ENCODE results near the gene BYSL.

BYSL gene

DNA sequence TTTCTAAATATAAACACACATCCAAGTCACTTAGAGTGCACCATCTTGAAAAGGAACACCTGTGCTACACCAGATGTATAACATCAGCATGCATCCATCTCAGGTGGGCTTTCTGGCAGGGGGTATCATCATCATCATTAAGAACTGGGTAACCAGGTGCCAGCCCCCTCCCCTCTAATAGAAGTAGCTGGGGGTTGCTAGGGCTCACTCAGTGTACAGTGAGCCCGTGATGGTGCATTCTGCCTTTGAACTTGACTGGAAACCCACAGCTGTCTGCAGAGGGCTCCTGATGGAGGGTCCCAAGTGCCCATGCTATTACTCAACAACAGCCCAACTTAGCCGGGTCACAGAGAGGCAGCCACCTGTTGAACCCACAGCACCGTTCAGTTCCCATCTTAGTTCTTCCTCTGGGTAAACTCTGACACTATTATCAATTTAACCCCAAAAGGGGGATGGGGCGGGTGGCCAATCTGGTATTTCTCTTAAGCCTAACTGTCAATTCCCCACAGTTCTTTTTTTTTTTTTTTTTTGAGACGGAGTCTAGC lies 53.1 kb downstream of the BYSL start:
- in situ Hi-C loops (cut with MboI; ENCODE audit: low sequenced_read_pairs) = no loop called here

DNA sequence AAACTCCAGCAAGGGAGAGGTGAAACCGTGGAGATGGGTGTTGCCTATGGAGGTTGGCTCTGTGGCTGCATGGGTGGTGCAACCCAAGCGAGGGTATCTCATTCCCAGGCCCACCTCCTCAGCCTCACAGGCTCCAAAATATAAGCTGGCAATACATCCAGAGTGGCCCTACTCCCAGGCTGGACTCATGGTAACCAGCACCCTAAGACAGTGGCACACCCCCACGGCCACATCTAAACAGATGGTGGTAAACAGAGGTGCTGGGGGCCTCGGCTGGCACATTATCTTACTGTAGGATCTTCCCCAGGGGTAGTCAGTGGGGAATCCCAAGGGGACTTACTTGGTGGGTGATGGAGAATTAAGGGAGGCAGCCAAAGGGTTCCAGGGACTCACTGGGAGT lies 54.0 kb downstream of the BYSL start:
- in situ Hi-C loops (cut with MboI; ENCODE audit: low sequenced_read_pairs) = no loop called here

- in situ Hi-C loops (cut with MboI; ENCODE audit: low sequenced_read_pairs) = no loop called here
Measured at GRCh38 chr6:41976794-41977484, 55.6 kb downstream of the BYSL start.

All from HL-60/S4 treated with retinoic acid at 250 ng/mL for 4 days and 3 days (cell line).